ENCODE measurements around the gene GPS1. TPM values are rescaled to one million over a fixed set of nuclear protein-coding genes. Genes with fewer than 3 reads are reported as not detected.

Gene GPS1
- total and polyA plus RNA-seq, 2 donors (not counting 1 experiment from before 2014, with no cell fraction given) = 80.5 to 124 TPM

- no peak overlapping the region for H3K9ac ChIP-seq (ENCODE audit: low read length)
- intact Hi-C loops (cut with micrococcal nuclease) = no loop called here
- 95% methylated on average over 14 of the region's 16 CpGs for WGBS (ENCODE audit: insufficient coverage)
- H2AFZ ChIP-seq (ENCODE audit: insufficient read depth, low read depth, low read length, poor library complexity, severe bottlenecking) = no peak overlapping the region
- no peaks in the 10 kb centered on the region for H3K4me1 ChIP-seq (ENCODE audit: control insufficient read depth in 2 of 2, insufficient read depth in 2 of 2, low read length in 2 of 2)
- no peak overlapping the region for H3K27ac ChIP-seq (ENCODE audit: low read length in 2 of 2)
- no peak for DNase-seq
- Mint-ChIP-seq H3K27ac (no peak overlapping the region), H3K9me3 (ENCODE audit: insufficient read depth) (no peaks in the 10 kb centered on the region), H3K27me3 (no peaks in the 10 kb centered on the region), H3K4me3 (no peak overlapping the region), H3K4me1 (no peaks in the 10 kb centered on the region)
- ATAC-seq (ENCODE audit: low read depth) = no peak
- H4K20me1 ChIP-seq (ENCODE audit: control insufficient read depth, insufficient read depth, low read length, poor library complexity, severe bottlenecking) = no peaks in the 10 kb centered on the region
- no peak overlapping the region for H3K4me3 ChIP-seq (ENCODE audit: control extremely low read depth in 1 of 5, extremely low read depth in 1 of 5, insufficient read depth in 1 of 5, low read depth in 2 of 5, low read length in 4 of 5)
- TF ChIP-seq EZH2 (IDR thresholded peaks at IDR 0.05; ENCODE audit: borderline replicate concordance, insufficient read depth, low read depth, low read length, poor library complexity, severe bottlenecking) (no peak), CTCF (IDR thresholded peaks at IDR 0.05) (no peak)
- H3K9me3 ChIP-seq (ENCODE audit: control extremely low read depth in 1 of 3, control insufficient read depth in 2 of 3, insufficient read depth in 1 of 3, low read length in 2 of 3) = no peaks in the 10 kb centered on the region
- no peaks in the 10 kb centered on the region for H3K27me3 ChIP-seq (replicated peaks in 1 of 4; ENCODE audit: control extremely low read depth in 1 of 4, control insufficient read depth in 3 of 4, insufficient read depth in 4 of 4, low read length in 3 of 4)
- H3K4me2 ChIP-seq (replicated peaks; ENCODE audit: low read depth, low read length, poor library complexity, severe bottlenecking) = no peak overlapping the region
- ChIA-PET CTCF (no interaction called here), POLR2A (no interaction called here)
- H3K79me2 ChIP-seq (ENCODE audit: control insufficient read depth, insufficient read depth, low read length) = no peaks in the 10 kb centered on the region
- H3K36me3 ChIP-seq (replicated peaks in 1 of 2; ENCODE audit: control extremely low read depth in 1 of 2, control insufficient read depth in 1 of 2, extremely low read depth in 1 of 2, insufficient read depth in 2 of 2, low read length in 1 of 2) = peaks cover 0 to 9% of the 10 kb centered on the region in 2 experiments
These were observed 37.9 kb upstream of the GPS1 start for GRCh38 chr17:82013772-82014321.

GRCh38 chr17:82014432-82014831 is 37.3 kb upstream of the GPS1 start:
- TF ChIP-seq CTCF (IDR thresholded peaks at IDR 0.05) = no peak
- no peak for TF ChIP-seq EZH2 (IDR thresholded peaks at IDR 0.05; ENCODE audit: borderline replicate concordance, insufficient read depth, low read depth, low read length, poor library complexity, severe bottlenecking)
- Histone ChIP-seq H3K9me3 (ENCODE audit: control extremely low read depth in 1 of 3, control insufficient read depth in 2 of 3, insufficient read depth in 1 of 3, low read length in 2 of 3) (no peaks in the 10 kb centered on the region), H2AFZ (ENCODE audit: insufficient read depth, low read depth, low read length, poor library complexity, severe bottlenecking) (no peak overlapping the region), H3K4me1 (ENCODE audit: control insufficient read depth in 2 of 2, insufficient read depth in 2 of 2, low read length in 2 of 2) (no peaks in the 10 kb centered on the region), H3K9ac (ENCODE audit: low read length) (no peak overlapping the region), H4K20me1 (ENCODE audit: control insufficient read depth, insufficient read depth, low read length, poor library complexity, severe bottlenecking) (no peaks in the 10 kb centered on the region), H3K27me3 (replicated peaks in 1 of 4; ENCODE audit: control extremely low read depth in 1 of 4, control insufficient read depth in 3 of 4, insufficient read depth in 4 of 4, low read length in 3 of 4) (no peaks in the 10 kb centered on the region), H3K79me2 (ENCODE audit: control insufficient read depth, insufficient read depth, low read length) (no peaks in the 10 kb centered on the region), H3K4me3 (ENCODE audit: control extremely low read depth in 1 of 5, extremely low read depth in 1 of 5, insufficient read depth in 1 of 5, low read depth in 2 of 5, low read length in 4 of 5) (no peak overlapping the region), H3K36me3 (replicated peaks in 1 of 2; ENCODE audit: control extremely low read depth in 1 of 2, control insufficient read depth in 1 of 2, extremely low read depth in 1 of 2, insufficient read depth in 2 of 2, low read length in 1 of 2) (peaks cover 0 to 9% of the 10 kb centered on the region in 2 experiments), H3K27ac (ENCODE audit: low read length in 2 of 2) (no peak overlapping the region), H3K4me2 (replicated peaks; ENCODE audit: low read depth, low read length, poor library complexity, severe bottlenecking) (no peak overlapping the region)
- CTCF ChIA-PET = no interaction called here
- intact Hi-C loops (cut with micrococcal nuclease) = no loop called here
- ATAC-seq (ENCODE audit: low read depth) (no peak), DNase-seq (no peak)
- 81% methylated on average over 23 of the region's 23 CpGs for WGBS (ENCODE audit: insufficient coverage)
- H3K9me3 Mint-ChIP-seq (ENCODE audit: insufficient read depth) = no peaks in the 10 kb centered on the region
- no peak overlapping the region for H3K27ac Mint-ChIP-seq
- POLR2A ChIA-PET = no interaction called here
- H3K4me1 Mint-ChIP-seq = no peaks in the 10 kb centered on the region
- H3K27me3 Mint-ChIP-seq = no peaks in the 10 kb centered on the region
- H3K4me3 Mint-ChIP-seq = no peak overlapping the region
